ENCODE measurements around the gene ERMAP.

The ERMAP gene

GRCh38 chr1:42861014-42861399 lies 44.1 kb downstream of the ERMAP start:
- TF ChIP-seq CEBPB (IDR thresholded peaks at IDR 0.05): no peak
- no peak for TF ChIP-seq EGR1 (IDR thresholded peaks at IDR 0.05)
- no peak for TF ChIP-seq NFIC (IDR thresholded peaks at IDR 0.05)
- TF ChIP-seq TCF12 (IDR thresholded peaks at IDR 0.05; ENCODE audit: low read depth): no peak
- TF ChIP-seq, protein P1, sequence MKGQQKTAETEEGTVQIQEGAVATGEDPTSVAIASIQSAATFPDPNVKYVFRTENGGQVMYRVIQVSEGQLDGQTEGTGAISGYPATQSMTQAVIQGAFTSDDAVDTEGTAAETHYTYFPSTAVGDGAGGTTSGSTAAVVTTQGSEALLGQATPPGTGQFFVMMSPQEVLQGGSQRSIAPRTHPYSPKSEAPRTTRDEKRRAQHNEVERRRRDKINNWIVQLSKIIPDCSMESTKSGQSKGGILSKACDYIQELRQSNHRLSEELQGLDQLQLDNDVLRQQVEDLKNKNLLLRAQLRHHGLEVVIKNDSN (IDR thresholded peaks at IDR 0.05): no peak
- no peak for TF ChIP-seq ZBTB7A (IDR thresholded peaks at IDR 0.05; ENCODE audit: low read depth)
- no peak for TF ChIP-seq TAF1 (IDR thresholded peaks at IDR 0.05; ENCODE audit: low read depth)
- TF ChIP-seq FOXM1 (IDR thresholded peaks at IDR 0.05; ENCODE audit: borderline replicate concordance, low read depth): no peak

GRCh38 chr1:42866549-42866948 lies 49.6 kb downstream of the ERMAP start:
- TF ChIP-seq TEAD4 (IDR thresholded peaks at IDR 0.05) (no peak), CREB1 (IDR thresholded peaks at IDR 0.05; ENCODE audit: low read depth) (no peak), CEBPB (IDR thresholded peaks at IDR 0.05) (no peak), ZBTB7A (IDR thresholded peaks at IDR 0.05; ENCODE audit: low read depth) (no peak), EGR1 (IDR thresholded peaks at IDR 0.05) (no peak), TAF1 (IDR thresholded peaks at IDR 0.05; ENCODE audit: low read depth) (no peak), YY1 (IDR thresholded peaks at IDR 0.05; ENCODE audit: low read depth) (no peak), EP300 (IDR thresholded peaks at IDR 0.05; ENCODE audit: borderline replicate concordance) (no peak)

GRCh38 chr1:42873670-42874069 lies 56.7 kb downstream of the ERMAP start:
- TF ChIP-seq YY1 (IDR thresholded peaks at IDR 0.05; ENCODE audit: low read depth): no peak

DNA sequence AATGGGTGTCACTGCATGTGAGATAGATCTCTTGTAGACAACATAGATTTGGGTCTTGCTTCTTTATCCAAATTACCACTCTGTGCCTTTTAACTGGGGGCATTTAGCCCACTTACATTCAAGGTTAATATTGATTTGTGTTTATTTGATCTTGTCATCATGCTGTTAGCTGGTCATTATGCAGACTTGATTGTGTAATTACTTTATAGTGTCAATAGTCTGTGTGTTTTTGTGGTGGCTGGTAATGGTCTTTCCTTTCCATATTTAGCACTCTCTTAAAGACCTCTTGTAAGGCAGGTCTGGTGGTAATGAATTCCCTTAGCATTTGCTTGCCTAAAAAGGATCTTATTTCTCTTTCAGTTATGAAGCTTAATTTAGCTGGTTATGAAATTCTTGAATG lies 59.1 kb downstream of the ERMAP start:
- TF ChIP-seq TEAD4 (IDR thresholded peaks at IDR 0.05) (no peak), TCF12 (IDR thresholded peaks at IDR 0.05; ENCODE audit: low read depth) (no peak), EP300 (IDR thresholded peaks at IDR 0.05; ENCODE audit: borderline replicate concordance) (no peak), ZBTB7A (IDR thresholded peaks at IDR 0.05; ENCODE audit: low read depth) (no peak), RAD21 (IDR thresholded peaks at IDR 0.05; ENCODE audit: low read depth) (no peak), NFIC (IDR thresholded peaks at IDR 0.05) (no peak), TAF1 (IDR thresholded peaks at IDR 0.05; ENCODE audit: low read depth) (no peak), FOXM1 (IDR thresholded peaks at IDR 0.05; ENCODE audit: borderline replicate concordance, low read depth) (no peak), CREB1 (IDR thresholded peaks at IDR 0.05; ENCODE audit: low read depth) (no peak), YY1 (IDR thresholded peaks at IDR 0.05; ENCODE audit: low read depth) (no peak), EGR1 (IDR thresholded peaks at IDR 0.05) (no peak)
- TF ChIP-seq, protein P2, sequence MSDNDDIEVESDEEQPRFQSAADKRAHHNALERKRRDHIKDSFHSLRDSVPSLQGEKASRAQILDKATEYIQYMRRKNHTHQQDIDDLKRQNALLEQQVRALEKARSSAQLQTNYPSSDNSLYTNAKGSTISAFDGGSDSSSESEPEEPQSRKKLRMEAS (IDR thresholded peaks at IDR 0.05): no peak
- TF ChIP-seq, protein P3, sequence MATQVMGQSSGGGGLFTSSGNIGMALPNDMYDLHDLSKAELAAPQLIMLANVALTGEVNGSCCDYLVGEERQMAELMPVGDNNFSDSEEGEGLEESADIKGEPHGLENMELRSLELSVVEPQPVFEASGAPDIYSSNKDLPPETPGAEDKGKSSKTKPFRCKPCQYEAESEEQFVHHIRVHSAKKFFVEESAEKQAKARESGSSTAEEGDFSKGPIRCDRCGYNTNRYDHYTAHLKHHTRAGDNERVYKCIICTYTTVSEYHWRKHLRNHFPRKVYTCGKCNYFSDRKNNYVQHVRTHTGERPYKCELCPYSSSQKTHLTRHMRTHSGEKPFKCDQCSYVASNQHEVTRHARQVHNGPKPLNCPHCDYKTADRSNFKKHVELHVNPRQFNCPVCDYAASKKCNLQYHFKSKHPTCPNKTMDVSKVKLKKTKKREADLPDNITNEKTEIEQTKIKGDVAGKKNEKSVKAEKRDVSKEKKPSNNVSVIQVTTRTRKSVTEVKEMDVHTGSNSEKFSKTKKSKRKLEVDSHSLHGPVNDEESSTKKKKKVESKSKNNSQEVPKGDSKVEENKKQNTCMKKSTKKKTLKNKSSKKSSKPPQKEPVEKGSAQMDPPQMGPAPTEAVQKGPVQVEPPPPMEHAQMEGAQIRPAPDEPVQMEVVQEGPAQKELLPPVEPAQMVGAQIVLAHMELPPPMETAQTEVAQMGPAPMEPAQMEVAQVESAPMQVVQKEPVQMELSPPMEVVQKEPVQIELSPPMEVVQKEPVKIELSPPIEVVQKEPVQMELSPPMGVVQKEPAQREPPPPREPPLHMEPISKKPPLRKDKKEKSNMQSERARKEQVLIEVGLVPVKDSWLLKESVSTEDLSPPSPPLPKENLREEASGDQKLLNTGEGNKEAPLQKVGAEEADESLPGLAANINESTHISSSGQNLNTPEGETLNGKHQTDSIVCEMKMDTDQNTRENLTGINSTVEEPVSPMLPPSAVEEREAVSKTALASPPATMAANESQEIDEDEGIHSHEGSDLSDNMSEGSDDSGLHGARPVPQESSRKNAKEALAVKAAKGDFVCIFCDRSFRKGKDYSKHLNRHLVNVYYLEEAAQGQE (IDR thresholded peaks at IDR 0.05; ENCODE audit: low read depth): no peak
- TF ChIP-seq, protein P1 (IDR thresholded peaks at IDR 0.05): no peak

GRCh38 chr1:42877380-42877779 lies 60.5 kb downstream of the ERMAP start:
- no peak for TF ChIP-seq TAF1 (IDR thresholded peaks at IDR 0.05; ENCODE audit: low read depth)
- TF ChIP-seq, protein P1 (IDR thresholded peaks at IDR 0.05): no peak
- TF ChIP-seq, protein P3 (IDR thresholded peaks at IDR 0.05; ENCODE audit: low read depth): no peak

- TF ChIP-seq CREB1 (IDR thresholded peaks at IDR 0.05; ENCODE audit: low read depth) (no peak), NFIC (IDR thresholded peaks at IDR 0.05) (no peak), EGR1 (IDR thresholded peaks at IDR 0.05) (no peak), FOXM1 (IDR thresholded peaks at IDR 0.05; ENCODE audit: borderline replicate concordance, low read depth) (no peak), ZBTB7A (IDR thresholded peaks at IDR 0.05; ENCODE audit: low read depth) (no peak), EP300 (IDR thresholded peaks at IDR 0.05; ENCODE audit: borderline replicate concordance) (no peak), TAF1 (IDR thresholded peaks at IDR 0.05; ENCODE audit: low read depth) (no peak), TEAD4 (IDR thresholded peaks at IDR 0.05) (no peak), CEBPB (IDR thresholded peaks at IDR 0.05) (no peak), TCF12 (IDR thresholded peaks at IDR 0.05; ENCODE audit: low read depth) (no peak), RAD21 (IDR thresholded peaks at IDR 0.05; ENCODE audit: low read depth) (no peak), YY1 (IDR thresholded peaks at IDR 0.05; ENCODE audit: low read depth) (no peak)
- TF ChIP-seq, protein P2 (IDR thresholded peaks at IDR 0.05): no peak
- TF ChIP-seq, protein P3 (IDR thresholded peaks at IDR 0.05; ENCODE audit: low read depth): no peak
- TF ChIP-seq, protein P1 (IDR thresholded peaks at IDR 0.05): no peak
These were observed 63.5 kb downstream of the ERMAP start for GRCh38 chr1:42880384-42880783.

Data from Ishikawa (cell line).